ENCODE measurements around the gene ADORA3. TPM values are rescaled to one million over a fixed set of nuclear protein-coding genes. Genes with fewer than 3 reads are reported as not detected.
A peak's percentile ranks its signal among the peaks of the same experiment; 100 is the strongest.

ADORA3 gene
- total RNA-seq, 2 experiments from 2014 or later, result 0.17 TPM; not detected in 1

DNA sequence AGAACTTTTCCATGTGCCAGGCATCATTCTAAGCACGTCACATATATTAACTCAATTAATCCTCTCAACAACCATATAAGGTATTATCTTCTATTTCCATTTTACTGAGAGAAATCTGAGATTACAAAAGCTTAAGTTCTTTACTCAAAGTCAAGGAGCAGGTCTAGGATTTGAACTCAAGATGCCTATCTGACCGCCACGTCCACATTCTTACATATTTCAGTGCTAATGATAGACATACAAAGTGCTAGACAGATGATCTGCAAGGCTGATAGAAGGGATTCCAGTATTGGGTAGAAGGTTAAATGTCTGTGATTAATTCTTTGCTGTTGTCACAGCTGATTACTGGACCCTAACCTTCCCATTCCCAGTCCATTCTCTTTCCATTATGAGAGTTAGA lies 49.7 kb downstream of the ADORA3 start:
- no peaks in the 10 kb centered on the region for H3K9me3 ChIP-seq (ENCODE audit: low read length)
- no peak overlapping the region for H3K4me3 ChIP-seq (ENCODE audit: low read depth, low read length, poor library complexity, severe bottlenecking)
- H2AFZ ChIP-seq (ENCODE audit: low read length), result no peak overlapping the region
- DNase-seq (ENCODE audit: low spot score), result no peak
- no TSS peak for BruUV-seq (replicated peaks)
- peaks cover 27% of the 10 kb centered on the region for H3K4me1 ChIP-seq (ENCODE audit: insufficient read depth, low read length, poor library complexity, severe bottlenecking)
- no peak overlapping the region for H3K27ac ChIP-seq (ENCODE audit: low read depth, low read length, poor library complexity, severe bottlenecking)
- H3K9me2 ChIP-seq (ENCODE audit: insufficient read depth, low read length), result no peaks in the 10 kb centered on the region
- H3K79me2 ChIP-seq (ENCODE audit: insufficient read depth, low read depth, low read length), result peaks cover 83% of the 10 kb centered on the region
- H3K36me3 ChIP-seq (ENCODE audit: insufficient read depth, low read length), result peaks cover 87% of the 10 kb centered on the region
- intact Hi-C loops (cut with micrococcal nuclease; ENCODE audit: unreplicated experiment), result no loop called here
- ChIA-PET CTCF (ENCODE audit: unreplicated experiment) (no interaction called here), POLR2A (interaction anchor here (0.7 to 2.2 kb wide), 5 partner anchors 9 to 326 kb away, joined by 3 to 7 read pairs (median 4); no protein-coding TSS in a partner anchor)
- peaks cover 11% of the 10 kb centered on the region; the same call in 1 of the 2 replicates for H4K20me1 ChIP-seq (ENCODE audit: insufficient read depth, low read length)
- TF ChIP-seq, protein P1, sequence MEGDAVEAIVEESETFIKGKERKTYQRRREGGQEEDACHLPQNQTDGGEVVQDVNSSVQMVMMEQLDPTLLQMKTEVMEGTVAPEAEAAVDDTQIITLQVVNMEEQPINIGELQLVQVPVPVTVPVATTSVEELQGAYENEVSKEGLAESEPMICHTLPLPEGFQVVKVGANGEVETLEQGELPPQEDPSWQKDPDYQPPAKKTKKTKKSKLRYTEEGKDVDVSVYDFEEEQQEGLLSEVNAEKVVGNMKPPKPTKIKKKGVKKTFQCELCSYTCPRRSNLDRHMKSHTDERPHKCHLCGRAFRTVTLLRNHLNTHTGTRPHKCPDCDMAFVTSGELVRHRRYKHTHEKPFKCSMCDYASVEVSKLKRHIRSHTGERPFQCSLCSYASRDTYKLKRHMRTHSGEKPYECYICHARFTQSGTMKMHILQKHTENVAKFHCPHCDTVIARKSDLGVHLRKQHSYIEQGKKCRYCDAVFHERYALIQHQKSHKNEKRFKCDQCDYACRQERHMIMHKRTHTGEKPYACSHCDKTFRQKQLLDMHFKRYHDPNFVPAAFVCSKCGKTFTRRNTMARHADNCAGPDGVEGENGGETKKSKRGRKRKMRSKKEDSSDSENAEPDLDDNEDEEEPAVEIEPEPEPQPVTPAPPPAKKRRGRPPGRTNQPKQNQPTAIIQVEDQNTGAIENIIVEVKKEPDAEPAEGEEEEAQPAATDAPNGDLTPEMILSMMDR (conservative IDR thresholded peaks at IDR 0.05; ENCODE audit: low read length), result no peak
- no peak overlapping the region for H3K4me2 ChIP-seq (ENCODE audit: low read length)

GRCh38 chr1:111452581-111452980 lies 50.9 kb downstream of the ADORA3 start:
- no peaks in the 10 kb centered on the region for H3K9me2 ChIP-seq (ENCODE audit: insufficient read depth, low read length)
- intact Hi-C loops (cut with micrococcal nuclease; ENCODE audit: unreplicated experiment), result no loop called here
- no peak overlapping the region for H3K27ac ChIP-seq (ENCODE audit: low read depth, low read length, poor library complexity, severe bottlenecking)
- no peak overlapping the region for H3K4me3 ChIP-seq (ENCODE audit: low read depth, low read length, poor library complexity, severe bottlenecking)
- H2AFZ ChIP-seq (ENCODE audit: low read length), result no peak overlapping the region
- H4K20me1 ChIP-seq (ENCODE audit: insufficient read depth, low read length), result peaks cover 18% of the 10 kb centered on the region; the same call in 1 of the 2 replicates
- BruUV-seq (replicated peaks), result no TSS peak
- ChIA-PET CTCF (ENCODE audit: unreplicated experiment) (interaction anchor here (0.6 to 0.9 kb wide), 2 partner anchors 25 to 53 kb away, joined by 3 read pairs; no protein-coding TSS in a partner anchor), POLR2A (interaction anchor here (1.2 to 2.2 kb wide), 3 partner anchors 10 to 52 kb away, joined by 3 to 7 read pairs (median 7); no protein-coding TSS in a partner anchor)
- no peak overlapping the region for H3K4me2 ChIP-seq (ENCODE audit: low read length)
- H3K9me3 ChIP-seq (ENCODE audit: low read length), result no peaks in the 10 kb centered on the region
- no peak for DNase-seq (ENCODE audit: low spot score)
- H3K4me1 ChIP-seq (ENCODE audit: insufficient read depth, low read length, poor library complexity, severe bottlenecking), result peaks cover 31% of the 10 kb centered on the region
- TF ChIP-seq EZH2phosphoT487 (IDR thresholded peaks at IDR 0.05; ENCODE audit: borderline replicate concordance, low read depth, low read length), result no peak
- TF ChIP-seq, protein P1 (conservative IDR thresholded peaks at IDR 0.05; ENCODE audit: low read length), result no peak
- peaks cover 80% of the 10 kb centered on the region for H3K36me3 ChIP-seq (ENCODE audit: insufficient read depth, low read length)
- peaks cover 93% of the 10 kb centered on the region for H3K79me2 ChIP-seq (ENCODE audit: insufficient read depth, low read depth, low read length)

DNA sequence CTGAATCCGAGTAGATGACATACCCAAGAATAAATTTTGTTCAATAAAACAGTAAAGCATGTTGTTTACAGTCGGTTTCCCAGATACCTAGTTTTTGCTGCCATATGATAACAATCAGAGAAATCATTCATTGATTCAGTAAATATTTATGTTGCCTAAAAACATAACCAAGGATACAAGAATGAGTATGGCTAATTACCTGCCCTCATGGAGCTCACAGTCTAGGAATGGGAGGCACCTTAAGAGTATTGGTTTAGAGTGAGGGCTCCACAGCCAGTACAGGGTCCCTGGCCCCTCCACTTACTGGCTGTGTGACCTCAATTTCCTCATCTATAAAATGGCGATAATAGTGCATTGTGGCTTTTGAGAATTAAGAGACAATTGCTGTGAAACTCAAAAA lies 53.2 kb downstream of the ADORA3 start:
- peaks cover 22% of the 10 kb centered on the region; the same call in 1 of the 2 replicates for H4K20me1 ChIP-seq (ENCODE audit: insufficient read depth, low read length)
- H2AFZ ChIP-seq (ENCODE audit: low read length), result peak overlapping the region; percentile 59; the same call in 1 of the 2 replicates
- H3K36me3 ChIP-seq (ENCODE audit: insufficient read depth, low read length), result peaks cover 80% of the 10 kb centered on the region
- H3K4me2 ChIP-seq (ENCODE audit: low read length), result peak overlapping the region; percentile 89
- no TSS peak for BruUV-seq (replicated peaks)
- peaks cover 41% of the 10 kb centered on the region for H3K4me1 ChIP-seq (ENCODE audit: insufficient read depth, low read length, poor library complexity, severe bottlenecking)
- peak overlapping the region; percentile 39 for H3K27ac ChIP-seq (ENCODE audit: low read depth, low read length, poor library complexity, severe bottlenecking)
- peaks cover 95% of the 10 kb centered on the region for H3K79me2 ChIP-seq (ENCODE audit: insufficient read depth, low read depth, low read length)
- POLR2A ChIA-PET, result interaction anchor here (0.6 to 1.2 kb wide), 3 partner anchors 15 to 579 kb away, joined by 3 to 6 read pairs (median 4); no protein-coding TSS in a partner anchor
- no peaks in the 10 kb centered on the region for H3K9me3 ChIP-seq (ENCODE audit: low read length)
- H3K4me3 ChIP-seq (ENCODE audit: low read depth, low read length, poor library complexity, severe bottlenecking), result peak overlapping the region; percentile 98
- no peaks in the 10 kb centered on the region for H3K9me2 ChIP-seq (ENCODE audit: insufficient read depth, low read length)
- no peak for TF ChIP-seq EZH2phosphoT487 (IDR thresholded peaks at IDR 0.05; ENCODE audit: borderline replicate concordance, low read depth, low read length)
- TF ChIP-seq, protein P1 (conservative IDR thresholded peaks at IDR 0.05; ENCODE audit: low read length), result no peak
- intact Hi-C loops (cut with micrococcal nuclease; ENCODE audit: unreplicated experiment), result no loop called here
- no peak for DNase-seq (ENCODE audit: low spot score)
- CTCF ChIA-PET (ENCODE audit: unreplicated experiment), result no interaction called here
